ENCODE results near the gene CACFD1.

The CACFD1 gene

DNA sequence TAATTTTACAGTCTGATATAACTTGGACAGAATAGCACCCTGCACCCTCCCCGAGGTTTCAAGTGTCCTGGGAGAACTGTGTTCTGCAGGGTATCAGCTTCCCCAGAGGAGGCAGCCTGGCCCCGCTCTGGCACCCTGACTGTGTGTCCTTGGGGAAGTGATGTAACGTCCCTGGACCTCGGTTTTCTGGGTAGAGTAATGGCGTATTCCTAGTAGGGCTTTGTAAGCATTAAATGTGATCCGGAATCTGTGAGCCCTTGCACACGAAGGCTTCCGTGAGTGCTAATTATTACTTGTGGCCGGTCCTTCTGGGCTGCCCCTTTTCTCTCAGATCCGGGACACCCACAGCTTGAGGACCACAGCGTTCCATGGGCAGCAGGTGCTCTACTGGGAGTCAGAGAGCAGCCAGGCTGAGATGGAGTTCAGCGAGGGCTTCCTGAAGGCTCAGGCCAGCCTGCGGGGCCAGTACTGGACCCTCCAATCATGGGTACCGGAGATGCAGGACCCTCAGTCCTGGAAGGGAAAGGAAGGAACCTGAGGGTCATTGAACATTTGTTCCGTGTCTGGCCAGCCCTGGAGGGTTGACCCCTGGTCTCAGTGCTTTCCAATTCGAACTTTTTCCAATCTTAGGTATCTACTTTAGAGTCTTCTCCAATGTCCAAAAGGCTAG lies 1.0 kb upstream of the CACFD1 start:
- H3K4me3 ChIP-seq (ENCODE audit: low read depth, low read length): peak overlapping the region; percentile 71; the same call in 1 of the 2 replicates
- TF ChIP-seq, protein P1, sequence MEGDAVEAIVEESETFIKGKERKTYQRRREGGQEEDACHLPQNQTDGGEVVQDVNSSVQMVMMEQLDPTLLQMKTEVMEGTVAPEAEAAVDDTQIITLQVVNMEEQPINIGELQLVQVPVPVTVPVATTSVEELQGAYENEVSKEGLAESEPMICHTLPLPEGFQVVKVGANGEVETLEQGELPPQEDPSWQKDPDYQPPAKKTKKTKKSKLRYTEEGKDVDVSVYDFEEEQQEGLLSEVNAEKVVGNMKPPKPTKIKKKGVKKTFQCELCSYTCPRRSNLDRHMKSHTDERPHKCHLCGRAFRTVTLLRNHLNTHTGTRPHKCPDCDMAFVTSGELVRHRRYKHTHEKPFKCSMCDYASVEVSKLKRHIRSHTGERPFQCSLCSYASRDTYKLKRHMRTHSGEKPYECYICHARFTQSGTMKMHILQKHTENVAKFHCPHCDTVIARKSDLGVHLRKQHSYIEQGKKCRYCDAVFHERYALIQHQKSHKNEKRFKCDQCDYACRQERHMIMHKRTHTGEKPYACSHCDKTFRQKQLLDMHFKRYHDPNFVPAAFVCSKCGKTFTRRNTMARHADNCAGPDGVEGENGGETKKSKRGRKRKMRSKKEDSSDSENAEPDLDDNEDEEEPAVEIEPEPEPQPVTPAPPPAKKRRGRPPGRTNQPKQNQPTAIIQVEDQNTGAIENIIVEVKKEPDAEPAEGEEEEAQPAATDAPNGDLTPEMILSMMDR (IDR thresholded peaks at IDR 0.05; ENCODE audit: low read depth, low read length): no peak

DNA sequence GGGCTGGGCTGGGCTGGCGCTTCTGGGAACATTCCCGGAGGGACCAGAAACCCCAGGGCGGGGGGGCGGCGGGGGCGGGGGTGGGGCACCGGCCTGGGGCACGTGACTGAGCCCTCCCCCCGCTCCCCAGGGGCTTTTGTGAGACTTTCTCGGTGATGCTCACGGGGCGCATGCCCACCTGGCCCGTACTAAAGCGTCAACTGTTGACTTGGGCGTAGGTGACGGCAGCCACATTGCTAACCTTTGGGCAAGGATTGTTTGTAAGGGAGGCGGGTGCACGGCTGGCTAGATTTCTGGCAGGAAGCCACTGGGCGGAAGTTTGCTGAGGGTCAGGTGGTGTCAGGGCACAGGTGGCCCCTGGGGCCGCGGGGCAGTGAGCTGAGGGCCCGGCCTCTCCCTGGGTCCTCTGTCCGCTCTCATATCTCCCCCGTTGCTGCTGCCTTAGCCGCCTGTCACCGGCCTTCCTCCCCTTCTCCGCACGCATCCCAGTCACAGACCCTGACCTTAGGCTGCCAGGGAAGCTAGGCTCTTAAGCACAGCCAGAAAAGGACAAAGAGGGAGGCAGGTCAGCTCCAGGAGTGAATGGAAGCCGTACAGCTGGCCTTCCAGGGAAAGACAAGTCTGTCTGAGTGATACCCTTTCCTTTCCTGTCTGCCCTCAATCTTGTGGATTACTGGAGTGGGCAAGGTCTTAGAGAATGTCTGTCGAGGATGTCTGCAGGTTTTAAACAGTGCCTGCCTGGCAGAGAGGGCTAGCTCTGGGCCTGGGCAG lies 812 bp downstream of the CACFD1 start:
- H3K4me3 ChIP-seq (ENCODE audit: low read depth, low read length): peak overlapping the region; percentile 71
- TF ChIP-seq, protein P1 (IDR thresholded peaks at IDR 0.05; ENCODE audit: low read depth, low read length): no peak

DNA sequence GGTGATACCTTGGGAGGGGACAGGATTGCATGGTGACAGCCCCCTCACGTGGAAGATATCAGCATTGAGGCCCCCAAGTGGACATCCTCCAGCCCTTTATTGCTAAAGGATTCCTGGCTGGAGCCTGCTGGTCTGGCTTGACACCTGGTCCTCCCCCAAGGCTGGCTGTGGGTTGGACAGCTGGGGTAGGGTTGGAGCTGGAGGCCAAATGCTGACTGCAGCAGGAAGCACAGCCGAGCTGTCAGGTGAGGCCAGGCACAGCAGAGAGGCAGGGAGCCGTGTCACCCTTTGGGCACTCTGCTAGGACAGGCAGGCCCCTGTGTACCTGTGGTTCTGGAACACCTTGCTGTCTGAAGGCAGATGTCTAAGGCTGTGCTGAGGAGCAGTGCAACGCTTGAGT lies 2.2 kb downstream of the CACFD1 start:
- H3K4me3 ChIP-seq (ENCODE audit: low read depth, low read length): no peak overlapping the region
- TF ChIP-seq, protein P1 (IDR thresholded peaks at IDR 0.05; ENCODE audit: low read depth, low read length): no peak

DNA sequence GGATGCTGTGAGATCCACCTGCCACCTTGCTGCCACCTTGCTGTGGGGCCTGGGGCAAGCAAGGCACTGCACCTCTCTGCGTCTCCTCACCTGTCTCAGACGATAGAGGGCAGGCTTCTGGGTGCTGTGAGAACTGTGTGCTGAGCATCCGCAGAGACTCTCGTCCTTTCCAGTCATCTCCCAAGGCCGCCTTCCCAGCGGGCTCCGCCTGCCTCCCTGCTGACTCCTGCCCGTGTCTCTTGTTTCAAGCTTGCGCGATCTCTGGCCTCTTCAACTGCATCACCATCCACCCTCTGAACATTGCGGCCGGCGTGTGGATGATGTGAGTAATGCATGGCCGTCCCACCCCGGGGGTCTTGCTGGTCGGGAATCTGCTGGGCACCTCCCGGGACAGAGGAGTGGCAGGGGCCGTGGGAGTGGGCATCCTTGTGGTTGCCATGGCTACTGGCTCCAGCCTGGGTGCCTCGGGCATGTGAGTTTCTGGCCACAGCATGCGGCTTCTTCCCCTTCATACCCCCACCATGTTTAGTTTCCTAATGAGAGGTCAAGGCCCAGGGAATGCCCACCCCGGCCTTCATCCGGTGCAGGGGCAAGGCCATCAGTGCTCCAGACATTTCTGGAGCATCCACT lies 3.6 kb downstream of the CACFD1 start:
- TF ChIP-seq, protein P1 (IDR thresholded peaks at IDR 0.05; ENCODE audit: low read depth, low read length): no peak
- H3K4me3 ChIP-seq (ENCODE audit: low read depth, low read length): no peak overlapping the region

DNA sequence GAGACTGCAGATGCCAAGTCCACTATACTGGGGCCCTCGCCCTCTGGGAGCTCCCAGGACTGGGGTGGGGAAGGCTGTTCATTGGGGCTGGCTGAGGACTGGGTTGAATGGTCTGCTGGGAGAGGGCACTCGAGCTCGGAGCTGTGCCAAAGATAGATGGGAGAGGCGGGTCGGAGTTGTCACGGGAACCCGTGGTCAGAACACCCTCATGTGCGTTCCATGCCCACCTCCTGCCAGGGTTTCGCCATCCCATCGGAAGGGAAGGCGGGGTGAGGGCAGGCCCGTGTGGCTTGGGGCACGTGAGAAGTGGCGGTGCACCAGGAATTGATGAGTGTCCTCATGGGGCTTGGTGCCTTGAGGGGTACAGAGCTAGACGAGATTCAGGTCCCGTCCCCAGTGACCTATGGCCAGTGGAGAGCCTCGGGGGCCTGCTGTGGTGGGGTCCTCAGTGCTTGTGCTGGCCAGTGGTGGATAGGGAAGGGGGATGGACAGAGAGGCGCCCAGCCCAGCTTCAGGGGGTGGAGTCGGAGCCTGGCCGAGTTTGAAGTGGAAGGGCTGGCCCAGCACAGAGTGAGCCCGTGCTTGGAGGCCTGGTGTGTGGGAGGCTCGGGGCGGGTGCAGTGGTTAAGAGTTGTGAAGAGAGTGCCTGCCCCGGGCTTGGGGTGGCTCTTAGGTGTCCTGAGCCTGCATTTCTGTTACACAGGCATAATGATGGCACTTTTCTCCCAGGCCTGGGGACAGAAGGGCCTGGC lies 4.3 kb downstream of the CACFD1 start:
- TF ChIP-seq, protein P1 (IDR thresholded peaks at IDR 0.05; ENCODE audit: low read depth, low read length): no peak
- no peak overlapping the region for H3K4me3 ChIP-seq (ENCODE audit: low read depth, low read length)

DNA sequence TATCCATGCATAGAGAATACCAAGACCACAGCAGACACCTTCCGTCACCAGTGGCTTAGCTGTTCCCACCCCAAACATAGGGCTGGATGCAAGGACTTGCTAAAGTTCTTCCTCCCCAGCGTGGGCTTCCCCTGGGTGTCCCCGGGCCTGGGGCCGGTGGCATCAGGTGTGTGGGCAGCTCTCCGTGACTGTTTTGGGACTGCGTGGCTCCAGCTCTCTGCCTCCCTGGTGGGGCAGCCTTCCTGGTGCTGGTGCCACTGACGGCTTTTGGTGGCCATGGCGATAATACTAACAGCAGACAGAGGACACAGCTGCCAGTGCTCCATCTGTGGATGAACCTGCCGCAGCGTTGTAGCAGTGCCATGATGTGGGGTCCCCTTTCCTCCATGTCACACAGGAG lies 4.9 kb downstream of the CACFD1 start:
- H3K4me3 ChIP-seq (ENCODE audit: low read depth, low read length): no peak overlapping the region
- TF ChIP-seq, protein P1 (IDR thresholded peaks at IDR 0.05; ENCODE audit: low read depth, low read length): no peak

All from WI38 (cell line).